Measurements from ENCODE around the gene LRRC46.

The LRRC46 gene

GRCh38 chr17:47882695-47883588, 51.5 kb downstream of the LRRC46 start:
- H3K9me3 ChIP-seq (ENCODE audit: control insufficient read depth in 5 of 5, low read length in 5 of 5) = no peaks in the 10 kb centered on the region
- peak overlapping the region in 1 of 5 donors; percentile 32 for H3K9ac ChIP-seq (ENCODE audit: low read length in 5 of 5)
- H3K4me1 ChIP-seq (ENCODE audit: control insufficient read depth in 5 of 5, insufficient read depth in 5 of 5, low read length in 5 of 5) = peaks cover 7 to 33% (median 21%) of the 10 kb centered on the region in 5 donors
- H3K27ac ChIP-seq (ENCODE audit: low read depth, low read length) = no peak overlapping the region
- no peaks in the 10 kb centered on the region for H3K36me3 ChIP-seq (ENCODE audit: control insufficient read depth in 5 of 5, insufficient read depth in 5 of 5, low read length in 5 of 5)
- peak overlapping the region; percentile 19 to 59 (median 53) for H3K4me3 ChIP-seq (ENCODE audit: low read depth in 1 of 5, low read length in 5 of 5)
- peaks cover 0 to 6% (median 0%) of the 10 kb centered on the region in 5 donors for H3K27me3 ChIP-seq (ENCODE audit: control insufficient read depth in 5 of 5, insufficient read depth in 4 of 5, low read length in 5 of 5)

GRCh38 chr17:47883589-47884426, 52.3 kb downstream of the LRRC46 start:
- Histone ChIP-seq H3K27ac (ENCODE audit: low read depth, low read length) (no peak overlapping the region), H3K27me3 (ENCODE audit: control insufficient read depth in 5 of 5, insufficient read depth in 4 of 5, low read length in 5 of 5) (no peaks in the 10 kb centered on the region), H3K9ac (ENCODE audit: low read length in 5 of 5) (peak overlapping the region in 1 of 5 donors; percentile 6), H3K9me3 (ENCODE audit: control insufficient read depth in 5 of 5, low read length in 5 of 5) (no peaks in the 10 kb centered on the region), H3K36me3 (ENCODE audit: control insufficient read depth in 5 of 5, insufficient read depth in 5 of 5, low read length in 5 of 5) (no peaks in the 10 kb centered on the region), H3K4me3 (ENCODE audit: low read depth in 1 of 5, low read length in 5 of 5) (no peak overlapping the region), H3K4me1 (ENCODE audit: control insufficient read depth in 5 of 5, insufficient read depth in 5 of 5, low read length in 5 of 5) (peaks cover 7 to 33% (median 21%) of the 10 kb centered on the region in 5 donors)

GRCh38 chr17:47884427-47884740, 52.9 kb downstream of the LRRC46 start:
- H3K27ac ChIP-seq (ENCODE audit: low read depth, low read length) = no peak overlapping the region
- H3K4me1 ChIP-seq (ENCODE audit: control insufficient read depth in 5 of 5, insufficient read depth in 5 of 5, low read length in 5 of 5) = peaks cover 7 to 33% (median 21%) of the 10 kb centered on the region in 5 donors
- no peaks in the 10 kb centered on the region for H3K27me3 ChIP-seq (ENCODE audit: control insufficient read depth in 5 of 5, insufficient read depth in 4 of 5, low read length in 5 of 5)
- H3K9me3 ChIP-seq (ENCODE audit: control insufficient read depth in 5 of 5, low read length in 5 of 5) = no peaks in the 10 kb centered on the region
- H3K36me3 ChIP-seq (ENCODE audit: control insufficient read depth in 5 of 5, insufficient read depth in 5 of 5, low read length in 5 of 5) = no peaks in the 10 kb centered on the region
- no peak overlapping the region for H3K9ac ChIP-seq (ENCODE audit: low read length in 5 of 5)
- no peak overlapping the region for H3K4me3 ChIP-seq (ENCODE audit: low read depth in 1 of 5, low read length in 5 of 5)

DNA sequence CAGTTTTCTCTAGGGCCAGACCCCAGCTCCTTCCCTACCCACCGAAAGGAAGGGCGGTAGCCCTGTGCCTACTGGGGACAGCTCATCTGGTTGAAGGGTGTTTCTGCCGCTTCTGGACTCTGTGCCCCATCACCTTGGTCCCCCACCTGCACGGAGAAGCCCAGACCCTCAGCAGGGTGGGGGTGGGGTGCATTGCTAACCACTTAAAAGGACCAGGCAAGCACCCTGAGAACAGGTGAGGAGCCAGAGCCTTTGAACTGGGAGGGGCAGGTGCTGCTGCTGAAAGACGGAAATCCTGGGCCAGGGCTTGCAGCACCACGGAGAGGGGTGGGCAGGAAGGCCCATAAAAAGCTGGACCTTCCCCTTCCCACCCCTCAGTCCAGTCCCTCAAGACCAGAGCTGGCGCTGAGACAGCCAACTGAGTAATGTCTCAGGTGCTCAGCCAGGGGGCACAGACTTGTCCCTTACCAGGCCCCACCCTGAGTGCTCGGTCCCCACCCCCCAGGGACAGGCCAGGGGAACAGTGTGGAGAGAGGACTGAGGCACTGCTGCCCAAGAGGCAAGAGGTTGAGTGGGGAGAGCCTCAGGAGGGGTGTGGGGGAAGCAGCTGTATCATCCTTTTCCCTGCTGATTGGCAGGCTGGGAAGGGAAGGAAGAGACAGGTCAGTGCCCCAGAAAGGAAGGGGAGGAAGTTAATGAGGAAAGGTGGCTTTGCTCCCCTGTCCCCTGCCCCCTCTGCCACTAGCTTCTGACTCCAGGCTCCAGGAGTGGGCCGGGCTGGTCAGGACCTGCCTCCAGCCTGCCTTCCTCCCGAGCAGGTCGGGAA, 53.6 kb downstream of the LRRC46 start:
- Histone ChIP-seq H3K9me3 (ENCODE audit: control insufficient read depth in 5 of 5, low read length in 5 of 5) (no peaks in the 10 kb centered on the region), H3K4me3 (ENCODE audit: low read depth in 1 of 5, low read length in 5 of 5) (no peak overlapping the region), H3K4me1 (ENCODE audit: control insufficient read depth in 5 of 5, insufficient read depth in 5 of 5, low read length in 5 of 5) (peaks cover 7 to 34% (median 21%) of the 10 kb centered on the region in 5 donors), H3K27me3 (ENCODE audit: control insufficient read depth in 5 of 5, insufficient read depth in 4 of 5, low read length in 5 of 5) (no peaks in the 10 kb centered on the region), H3K36me3 (ENCODE audit: control insufficient read depth in 5 of 5, insufficient read depth in 5 of 5, low read length in 5 of 5) (no peaks in the 10 kb centered on the region), H3K9ac (ENCODE audit: low read length in 5 of 5) (no peak overlapping the region), H3K27ac (ENCODE audit: low read depth, low read length) (no peak overlapping the region)
